ENCODE data around the gene COX20.
"Not testable (repeated sequence)": the region's sequence is repeated elsewhere in the genome, so short reads cannot be mapped to it uniquely, and the experiment has no call there.

The COX20 gene

DNA sequence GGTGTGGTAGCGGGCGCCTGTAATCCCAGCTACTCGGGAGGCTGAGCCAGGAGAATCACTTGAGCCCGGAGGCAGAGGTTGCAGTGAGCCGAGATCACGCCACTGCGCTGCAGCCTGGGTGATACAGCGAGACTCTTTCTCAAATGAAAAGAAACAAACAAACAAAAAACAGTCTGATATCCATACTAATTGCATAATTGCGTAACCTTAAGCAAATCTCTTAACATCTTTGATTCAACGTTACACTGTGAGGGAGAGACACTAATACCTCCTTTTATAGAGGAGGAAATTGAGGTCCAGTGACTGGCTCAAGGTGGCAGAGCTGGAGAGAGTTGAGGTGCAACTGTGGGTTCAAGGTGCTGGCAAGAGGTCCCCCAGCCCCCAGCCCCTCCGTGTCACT lies 12.6 kb upstream of the COX20 start:
- no peak for DNase-seq (ENCODE audit: low read depth in 2 of 2)

DNA sequence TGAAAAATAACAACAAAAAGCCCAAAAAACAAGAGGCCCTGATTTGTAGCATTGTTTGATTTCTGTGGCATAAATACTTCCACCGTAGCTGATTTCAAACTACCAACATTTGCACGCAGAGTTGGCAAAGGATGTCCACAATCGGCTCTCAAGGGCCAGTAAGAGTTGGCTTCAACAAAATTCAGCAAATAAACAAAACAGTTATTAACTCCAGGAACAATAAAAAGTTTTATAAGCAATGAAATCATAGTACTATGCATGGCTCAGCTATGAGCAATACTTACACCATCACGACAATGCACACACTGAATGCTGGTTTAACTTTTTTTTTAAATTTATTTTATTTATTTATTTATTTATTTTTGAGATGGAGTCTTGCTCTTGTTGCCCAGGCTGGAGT lies 8.7 kb upstream of the COX20 start:
- no peak for DNase-seq (ENCODE audit: low read depth in 2 of 2)

DNA sequence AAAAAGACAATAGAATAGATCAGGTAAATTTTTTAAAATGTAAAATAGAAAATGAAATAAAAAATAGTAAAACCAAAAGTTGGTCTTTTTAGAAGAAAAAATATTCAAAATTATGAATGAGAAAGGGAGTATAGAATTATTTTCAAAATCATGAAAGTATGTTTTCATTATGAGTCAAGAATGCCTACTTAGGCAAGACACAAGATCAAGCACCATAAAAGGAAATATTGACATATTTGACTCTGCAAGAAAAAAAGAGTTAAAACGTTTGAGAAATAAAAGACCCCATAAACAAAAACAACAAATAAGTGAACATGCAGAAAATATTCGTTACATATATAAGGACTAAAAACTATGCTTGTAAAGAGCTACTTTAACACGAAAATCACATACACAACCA lies 4.8 kb upstream of the COX20 start:
- DNase-seq (ENCODE audit: low read depth in 2 of 2): no peak

DNA sequence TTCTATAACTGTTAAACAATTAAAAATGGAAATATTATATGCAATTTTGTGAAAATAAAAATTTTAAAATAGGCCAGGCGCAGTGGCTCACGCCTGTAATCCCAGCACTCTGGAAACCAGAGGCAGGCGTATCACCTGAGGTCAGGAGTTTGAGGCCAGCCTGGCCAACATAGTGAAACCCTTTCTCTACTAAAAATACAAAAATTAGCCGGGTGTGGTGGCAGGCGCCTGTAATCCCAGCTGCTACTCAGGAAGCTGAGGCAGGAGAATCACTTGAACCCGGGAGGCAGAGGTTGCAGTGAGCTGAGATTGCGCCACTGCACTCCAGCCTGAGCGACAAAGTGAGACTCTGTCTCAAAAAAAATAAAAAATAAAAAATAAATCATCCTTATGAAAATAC lies 2.2 kb upstream of the COX20 start:
- DNase-seq (ENCODE audit: low read depth in 2 of 2): not testable (repeated sequence)

DNA sequence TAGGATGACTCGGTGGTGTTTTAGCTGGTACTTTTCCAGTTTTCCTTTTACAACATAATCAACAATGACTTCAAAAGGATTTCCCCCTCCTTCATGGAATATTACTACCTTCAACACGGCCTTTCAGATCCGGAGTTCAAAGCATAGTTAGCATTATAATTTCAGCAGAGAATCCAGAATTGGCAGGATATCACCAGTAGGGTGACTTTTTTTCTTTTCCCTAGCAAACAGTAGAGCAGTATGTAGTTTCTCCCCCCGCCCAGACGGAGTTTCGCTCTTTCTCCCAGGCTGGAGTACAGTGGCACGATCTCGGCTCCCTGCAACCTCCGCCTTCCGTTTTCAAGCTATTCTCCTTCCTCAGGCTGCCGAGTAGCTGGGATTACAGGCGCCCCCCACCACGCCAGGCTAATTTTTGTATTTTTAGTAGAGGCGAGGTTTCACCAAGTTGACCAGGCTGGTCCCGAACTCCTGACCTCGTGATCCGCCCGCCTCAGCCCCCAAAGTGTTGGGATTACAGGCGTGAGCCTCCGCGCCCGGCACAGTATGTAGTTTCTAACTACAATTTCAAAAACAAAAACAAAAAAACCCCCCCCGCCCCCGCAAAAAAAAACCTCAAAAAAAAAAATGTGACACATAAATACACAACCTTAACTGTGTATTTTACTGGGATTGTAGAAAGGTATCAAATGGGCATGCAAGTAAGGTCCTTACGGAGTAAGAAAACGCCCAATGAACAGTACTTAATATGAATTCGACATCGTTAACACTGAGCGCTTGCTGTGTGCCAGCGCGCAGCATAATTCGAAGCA lies 1.5 kb upstream of the COX20 start:
- peak; percentile 19 to 30 for DNase-seq (ENCODE audit: low read depth in 2 of 2)

DNA sequence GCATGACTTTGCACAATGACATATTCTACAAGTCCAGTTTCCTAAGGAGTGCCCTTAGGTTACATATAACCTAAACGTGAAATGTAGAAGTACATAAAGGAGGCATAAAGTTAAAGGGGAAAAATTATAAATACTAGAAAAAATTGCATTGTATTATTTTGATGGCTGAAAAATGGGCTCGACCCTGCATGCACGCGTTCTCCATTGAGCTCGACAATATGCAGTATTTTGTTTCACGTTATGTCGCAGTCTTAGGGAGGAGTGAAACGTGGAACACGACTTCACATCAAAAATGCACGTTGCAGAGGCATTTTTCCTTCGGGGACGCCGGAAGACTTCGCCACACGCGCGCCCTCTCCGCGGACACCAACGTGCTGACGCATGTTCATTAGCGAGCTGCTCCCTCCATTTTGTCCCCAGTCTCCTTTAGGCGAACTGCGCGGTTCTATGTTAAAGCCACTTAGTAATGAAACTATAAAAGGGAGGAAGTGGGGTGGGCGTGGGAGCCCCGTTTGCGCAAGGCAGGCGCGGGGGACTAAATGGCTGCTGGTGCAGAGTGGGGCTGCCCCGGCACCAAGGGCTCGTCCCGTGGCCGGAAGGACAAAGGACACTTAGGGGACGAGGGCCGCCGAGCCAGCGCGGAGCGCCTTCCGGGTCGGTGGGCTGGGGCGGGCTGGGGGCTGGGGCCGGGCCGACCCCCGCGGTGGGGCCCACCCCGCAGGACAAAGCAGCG lies 749 bp upstream of the COX20 start:
- DNase-seq (ENCODE audit: low read depth in 2 of 2): peak; percentile 86 to 88

DNA sequence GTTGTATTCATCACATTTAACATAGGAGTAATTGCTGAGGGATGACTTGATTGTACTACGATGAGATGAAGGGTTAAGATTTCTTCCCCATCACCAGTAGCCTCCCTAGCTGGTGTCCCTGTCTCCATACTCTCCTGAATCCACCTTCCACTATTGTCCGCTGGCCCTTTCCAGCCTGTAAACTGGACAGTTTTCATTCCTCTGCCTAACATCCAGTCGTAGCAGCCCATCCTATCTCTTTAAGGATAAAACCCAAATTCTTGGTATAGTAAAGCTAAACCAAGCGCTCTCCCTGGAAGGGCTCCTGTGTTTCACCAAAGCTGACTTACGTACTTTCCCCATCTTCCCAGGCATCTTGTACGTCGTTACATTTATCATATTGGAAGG lies 670 bp downstream of the COX20 start:
- no peak for DNase-seq (ENCODE audit: low read depth in 2 of 2)

DNA sequence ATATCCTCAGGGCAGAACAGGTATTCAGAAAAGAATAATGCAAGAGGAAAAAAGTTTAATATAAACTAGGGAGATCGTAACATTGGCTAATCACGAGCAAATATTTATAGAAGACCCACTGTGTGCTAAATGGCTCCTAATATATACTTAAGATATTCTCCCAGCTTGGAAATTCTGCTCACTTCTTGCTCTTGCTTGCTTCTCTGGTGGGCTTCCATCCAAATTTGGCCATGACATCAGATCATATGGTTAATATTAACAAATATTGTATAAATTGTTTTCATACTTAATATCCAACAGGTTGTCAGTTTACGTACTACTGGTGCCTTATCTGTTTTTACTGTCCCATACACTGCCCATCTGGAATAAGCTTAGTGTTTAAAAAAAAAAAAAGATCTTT lies 1.1 kb downstream of the COX20 start:
- no peak for DNase-seq (ENCODE audit: low read depth in 2 of 2)

DNA sequence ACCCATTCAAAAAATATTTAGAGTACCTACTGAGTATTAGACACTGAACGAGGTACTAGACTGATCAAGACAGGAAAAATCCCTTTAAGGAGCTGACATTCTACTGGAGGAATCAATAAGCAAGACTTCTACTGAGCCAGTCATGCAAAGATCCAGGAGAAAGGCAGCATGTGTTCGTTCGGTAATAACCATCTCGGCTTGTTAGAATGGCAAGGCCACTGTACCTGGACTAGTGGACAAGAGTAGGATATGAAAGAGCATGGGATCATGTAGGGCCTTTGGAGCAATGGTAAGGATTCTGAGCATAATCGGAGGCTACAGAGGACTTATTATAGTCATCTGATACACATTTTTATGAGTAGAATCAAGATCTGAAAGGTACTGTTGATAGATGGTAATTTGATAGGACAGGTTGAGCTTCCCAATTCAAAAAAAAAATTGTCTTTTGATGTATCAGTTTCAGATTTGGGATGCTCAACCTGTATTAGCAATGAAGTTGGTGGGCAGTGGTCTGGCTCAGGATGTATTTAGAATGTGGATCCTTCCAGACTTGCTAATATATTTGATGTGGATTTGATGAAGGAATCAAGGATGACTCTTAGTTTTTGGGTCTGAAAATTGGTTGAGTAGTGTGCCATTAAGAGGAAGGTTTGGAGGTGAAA lies 2.3 kb downstream of the COX20 start:
- DNase-seq (ENCODE audit: low read depth in 2 of 2): no peak

DNA sequence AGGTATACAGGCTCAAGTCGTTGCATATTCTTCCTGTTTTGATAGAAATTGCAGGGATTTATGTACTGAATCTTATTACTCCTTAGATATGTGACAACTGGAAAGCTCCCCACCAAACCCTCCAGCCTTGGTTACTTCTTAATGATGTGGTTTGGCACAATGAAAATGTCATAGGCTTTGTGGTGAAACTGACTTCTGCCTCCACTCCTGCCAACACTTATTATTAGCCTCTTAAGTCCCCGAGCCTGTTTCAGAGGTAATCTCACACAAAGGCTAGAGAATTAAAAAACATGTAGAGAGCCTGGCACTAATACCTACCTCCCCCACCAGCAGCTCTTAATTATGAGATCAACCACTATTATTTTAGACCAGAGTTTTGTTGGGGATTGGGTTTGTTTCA lies 4.2 kb downstream of the COX20 start:
- DNase-seq (ENCODE audit: low read depth in 2 of 2): no peak

DNA sequence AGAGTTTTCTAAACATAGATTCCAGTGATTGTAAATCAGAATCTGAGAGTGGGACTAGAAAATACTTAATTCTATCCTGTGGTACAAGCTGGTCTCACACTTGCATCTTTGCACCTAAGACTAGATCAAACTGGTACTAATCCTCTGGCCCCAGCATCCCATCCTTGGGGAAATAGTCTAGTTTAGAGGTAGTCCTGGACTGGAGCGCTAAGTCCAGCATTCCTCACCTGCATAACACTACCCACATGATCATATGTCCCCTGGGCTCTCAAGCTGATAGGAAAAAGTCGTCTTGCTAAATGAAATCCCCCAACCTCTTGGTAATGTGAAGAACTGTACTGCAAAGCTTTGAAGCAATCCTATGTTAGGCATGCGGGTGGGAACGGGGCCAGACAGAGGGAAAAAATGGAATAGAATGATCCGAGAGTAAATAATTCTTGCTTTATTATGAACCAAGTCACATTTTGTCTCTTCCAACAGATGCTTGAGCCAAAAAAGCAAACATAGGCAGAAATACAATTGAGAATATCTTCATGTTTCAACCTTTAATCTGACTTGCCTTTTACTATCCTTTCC lies 4.8 kb downstream of the COX20 start:
- no peak for DNase-seq (ENCODE audit: low read depth in 2 of 2)

DNA sequence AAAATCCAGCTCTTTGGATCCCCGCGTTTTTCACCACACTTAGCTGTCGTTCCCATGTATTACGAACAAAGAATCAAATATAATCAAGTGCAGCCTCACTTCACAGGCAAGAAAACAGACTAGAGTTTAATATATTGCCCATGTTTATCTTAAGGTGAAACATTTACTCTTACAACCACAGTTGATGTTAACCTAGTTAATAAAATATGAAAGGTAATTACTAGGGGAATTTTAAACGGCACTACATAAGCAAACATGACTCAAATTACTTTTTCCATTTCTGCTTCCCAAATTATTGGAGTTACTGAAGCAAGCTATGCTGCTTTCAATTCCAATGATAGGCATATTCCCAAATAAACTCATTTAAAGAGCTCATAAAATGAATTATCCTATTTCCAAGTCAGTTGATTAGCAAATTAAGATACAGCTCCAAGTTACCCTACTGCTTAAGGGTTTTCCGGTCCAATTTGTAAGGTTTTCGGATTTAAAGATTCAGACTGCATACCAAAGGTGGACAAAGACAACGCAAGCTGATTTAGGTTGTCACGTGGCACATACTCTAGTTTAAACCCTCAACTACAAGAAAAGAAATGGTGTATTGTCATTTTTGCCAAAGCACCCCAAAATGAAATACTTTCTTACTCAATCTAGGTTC lies 5.9 kb downstream of the COX20 start:
- DNase-seq (ENCODE audit: low read depth in 2 of 2): no peak

DNA sequence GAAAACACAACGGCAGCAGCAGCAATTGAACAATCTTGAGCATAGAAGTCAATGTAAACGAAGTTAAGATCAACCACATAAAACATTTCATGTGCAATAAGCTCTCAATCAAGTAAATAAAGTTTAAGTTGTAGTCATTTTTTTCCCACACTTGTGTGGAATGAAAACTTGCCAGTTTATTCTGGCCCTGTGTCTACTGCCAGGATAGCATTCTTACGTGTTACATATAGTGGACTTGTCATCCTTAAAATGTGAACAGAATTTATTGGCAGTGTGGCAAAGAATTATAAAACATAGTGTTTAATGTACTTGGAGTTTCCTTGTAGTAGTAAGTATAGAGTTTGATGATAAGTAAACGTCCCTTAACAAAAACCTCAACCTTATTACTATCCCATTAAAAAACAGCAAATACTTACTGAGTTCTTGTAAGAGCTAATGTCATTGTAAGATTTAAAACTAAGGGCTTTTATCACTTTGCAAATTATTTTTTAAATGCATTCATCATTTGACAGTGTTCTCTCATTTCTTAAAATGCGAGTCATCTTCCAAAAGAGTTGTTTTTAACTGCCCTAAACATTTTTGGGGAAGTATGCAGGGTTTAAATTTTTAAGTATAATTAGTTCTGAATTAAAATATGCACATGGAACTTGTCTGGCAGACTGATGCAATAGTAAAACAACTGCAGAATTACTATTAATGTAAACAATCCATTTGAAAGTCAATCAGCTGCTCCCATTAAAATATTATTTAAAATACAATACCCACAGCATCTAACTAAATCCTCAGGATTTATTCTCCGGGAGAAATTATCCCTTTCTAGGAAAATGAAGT lies 7.9 kb downstream of the COX20 start:
- no peak for DNase-seq (ENCODE audit: low read depth in 2 of 2)

DNA sequence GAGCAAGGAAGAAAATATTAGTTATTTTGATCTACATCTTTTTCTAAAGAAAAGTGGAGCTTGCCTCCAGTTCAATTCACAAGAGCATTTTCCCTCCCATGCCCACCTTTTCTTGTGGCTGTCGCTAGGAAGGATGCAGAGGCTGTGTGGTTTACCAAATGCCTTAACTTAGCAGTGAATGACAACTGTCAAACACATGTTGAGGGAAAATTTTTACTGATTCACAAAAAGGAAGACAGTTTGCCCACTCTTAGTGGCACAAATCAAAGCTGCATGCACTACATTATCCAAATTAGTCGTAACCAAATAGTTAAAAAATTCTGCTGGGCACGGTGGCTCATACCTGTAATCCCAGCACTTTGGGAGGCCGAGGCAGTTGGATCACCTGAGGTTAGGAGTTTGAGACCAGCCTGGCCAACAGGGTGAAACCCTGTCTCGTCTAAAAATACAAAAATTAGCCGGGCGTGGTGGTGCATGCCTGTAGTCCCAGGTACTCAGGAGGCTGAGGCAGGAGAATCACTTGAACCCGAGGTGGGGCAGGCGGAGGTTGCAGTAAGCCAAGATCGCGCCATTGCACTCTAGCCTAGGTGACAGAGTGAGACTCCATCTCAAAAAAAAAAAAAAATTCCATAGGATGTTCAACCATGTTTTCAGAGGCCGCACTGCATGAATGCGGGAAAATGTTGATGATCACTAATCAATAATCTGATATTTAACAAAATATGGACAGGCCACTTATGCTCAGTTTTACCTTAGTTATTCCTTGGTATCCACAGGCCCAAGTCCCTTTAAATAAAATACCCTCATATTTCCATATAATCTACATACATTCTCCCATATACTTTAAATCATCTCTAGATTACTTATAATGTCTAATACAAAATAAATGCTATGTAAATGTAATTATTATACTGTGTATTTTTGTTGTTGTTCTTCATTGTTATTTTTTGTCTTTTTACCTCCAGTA lies 9.0 kb downstream of the COX20 start:
- no peak for DNase-seq (ENCODE audit: low read depth in 2 of 2)

DNA sequence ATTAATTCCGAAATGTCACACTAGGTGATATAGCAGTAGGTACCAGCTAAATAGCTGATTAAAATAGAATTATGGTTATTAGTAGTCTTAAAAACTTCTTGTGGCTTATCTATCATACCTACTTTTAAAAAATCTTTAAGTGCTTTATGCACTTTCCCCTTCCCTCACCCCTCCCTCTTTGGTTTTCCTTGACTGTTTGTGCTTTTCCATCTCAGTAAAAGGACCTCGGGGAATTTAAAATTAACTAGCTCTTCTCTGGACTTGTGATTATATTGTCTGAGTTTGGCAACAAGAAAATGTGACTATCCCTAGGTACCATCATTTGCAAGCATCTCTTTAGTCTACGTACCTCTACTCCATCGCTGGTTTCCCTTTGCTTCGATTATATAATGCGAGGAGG lies 11.2 kb downstream of the COX20 start:
- no peak for DNase-seq (ENCODE audit: low read depth in 2 of 2)

DNA sequence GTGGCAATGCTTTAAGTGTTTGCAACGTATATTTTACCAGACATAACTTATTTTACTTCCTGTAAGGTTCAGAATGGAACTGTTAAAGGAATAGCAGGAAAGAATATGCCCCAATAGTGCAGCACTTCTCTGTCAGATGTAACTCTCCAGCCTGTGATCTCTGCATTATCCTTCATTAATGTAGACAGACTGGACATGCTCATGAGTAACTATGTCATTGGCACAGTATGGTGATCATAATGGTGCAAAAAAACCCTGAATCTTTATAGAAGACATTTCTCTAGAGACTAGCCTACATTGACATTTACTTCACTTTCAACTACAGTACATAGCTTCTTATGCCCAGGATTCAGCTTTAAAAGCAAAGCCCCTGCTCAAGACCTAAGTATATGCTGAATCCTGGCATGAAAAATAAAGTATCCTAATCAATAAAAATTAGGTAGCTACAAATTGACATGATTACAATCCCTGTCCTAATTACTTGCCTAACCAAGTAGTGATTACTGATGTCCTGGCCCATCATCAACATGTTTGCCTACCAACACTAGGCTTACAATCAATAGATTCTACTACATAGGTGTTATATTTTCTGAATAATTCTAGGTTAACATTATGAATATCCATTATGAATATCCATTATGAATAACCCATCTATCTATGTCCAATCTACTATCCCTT lies 13.9 kb downstream of the COX20 start:
- DNase-seq (ENCODE audit: low read depth in 2 of 2): no peak

DNA sequence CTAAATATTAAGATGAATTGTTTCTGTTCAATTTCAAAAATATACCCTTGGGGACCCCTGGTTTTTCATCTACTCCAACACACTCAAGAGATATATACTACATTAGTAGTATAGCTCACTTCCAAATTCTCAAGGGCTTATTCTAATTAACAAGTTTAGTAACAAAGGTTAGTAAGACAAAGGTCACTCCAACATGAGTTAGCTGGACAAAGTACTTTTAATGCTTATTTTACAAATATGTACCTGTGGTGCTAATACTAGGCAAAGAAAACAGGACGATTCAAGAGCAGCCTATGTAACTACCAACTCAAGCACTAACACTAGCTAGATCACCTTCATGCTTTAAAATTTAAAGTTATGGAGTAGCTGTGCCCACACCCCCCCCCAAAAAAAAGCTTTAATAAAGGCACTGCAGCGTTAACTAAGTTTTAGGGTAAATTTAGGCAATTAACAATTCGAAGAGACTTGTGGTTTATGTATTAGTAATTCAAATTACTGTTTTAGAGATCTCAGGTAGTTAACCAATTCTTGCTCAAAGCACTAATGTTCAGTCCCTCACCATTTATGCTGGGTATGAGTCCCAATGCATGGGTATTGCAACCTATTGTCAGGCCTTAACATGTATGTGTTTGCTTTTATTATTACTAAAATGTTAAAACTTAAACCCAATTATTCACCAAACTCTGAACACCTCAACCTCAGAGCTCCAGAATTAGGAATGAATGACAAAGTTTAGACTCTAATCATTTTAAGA lies 14.8 kb downstream of the COX20 start:
- DNase-seq (ENCODE audit: low read depth in 2 of 2): no peak

DNA sequence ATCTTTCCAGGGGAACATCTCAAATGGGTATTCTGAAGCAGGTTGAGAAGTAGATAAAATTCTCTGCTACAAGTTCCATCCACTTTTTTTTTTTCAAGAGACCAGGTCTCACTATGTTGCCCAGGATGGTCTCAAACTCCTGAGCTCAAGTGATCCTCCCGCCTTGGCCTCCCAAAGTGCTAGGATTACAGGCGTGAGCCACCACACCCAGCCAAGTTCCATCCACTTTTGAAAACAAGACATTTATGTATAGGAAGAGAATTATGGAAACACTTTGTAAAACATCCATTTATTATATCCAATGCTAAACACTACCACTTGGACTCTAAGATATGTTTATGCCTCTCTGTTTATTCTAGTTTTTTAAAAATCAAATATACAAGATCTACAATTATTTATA lies 15.4 kb downstream of the COX20 start:
- no peak for DNase-seq (ENCODE audit: low read depth in 2 of 2)

Data from stimulated activated CD4-positive, alpha-beta T cell treated with anti-CD3 and anti-CD28 coated beads, Interleukin-15, amount 100 ng/mL, for 48 hours (primary cell).